HFFc6 (cell line): ENCODE data around the gene SPOCK3. TPM values are rescaled to one million over a fixed set of nuclear protein-coding genes. Genes with fewer than 3 reads are reported as not detected.

Source experiments
- DNase-seq: peaks from one replicate; pipeline ENCODE4 v3.0.0-alpha.2; 2018
- H3K27ac Mint-ChIP-seq: 2 replicates; pipeline ENCODE4 v1.8.0; 2020; ENCODE audit warnings: mild to moderate bottlenecking, mixed read lengths
- H3K27me3 Mint-ChIP-seq: 2 replicates; pipeline ENCODE4 v1.8.0; 2021; ENCODE audit warnings: mild to moderate bottlenecking, moderate library complexity, mixed read lengths; ENCODE audit not compliant: insufficient read depth
- H3K36me3 Mint-ChIP-seq: 2 replicates; pipeline ENCODE4 v1.8.0; 2021; ENCODE audit warnings: low read depth, mixed read lengths
- H3K4me1 Mint-ChIP-seq: 2 replicates; pipeline ENCODE4 v1.8.0; 2020; ENCODE audit warnings: low read depth, mixed read lengths
- H3K4me3 Mint-ChIP-seq: 2 replicates; pipeline ENCODE4 v1.8.0; 2020; ENCODE audit warnings: mild to moderate bottlenecking, moderate library complexity, mixed read lengths
- H3K9me3 Mint-ChIP-seq: 2 replicates; pipeline ENCODE4 v1.8.0; 2020; ENCODE audit warnings: mild to moderate bottlenecking, mixed read lengths
- CTCF ChIP-seq: fragments of 200-600 bp; sonication (generic); IDR thresholded peaks from 2 replicates; pipeline ENCODE4 v1.5.0; 2021; ENCODE audit warnings: antibody characterized with exemption, mild to moderate bottlenecking
- total RNA-seq, 6 experiments: library from RNA; stranded (reverse); fragmentation: NEBNext Ultra II Directional; extraction: Animal tissue kit (Norgen Biotek cat#: 25700); gene quantifications; 2 replicates in 1 of 6; 3 replicates in 5 of 6; pipeline ENCODE4 v1.2.3, GENCODE V29; 2021

The SPOCK3 gene
- total RNA-seq, 6 experiments from 2014 or later, result not detected

GRCh38 chr4:166827629-166828028 lies 406.7 kb downstream of the SPOCK3 start:
- no peak for TF ChIP-seq CTCF
- Mint-ChIP-seq H3K27me3 (no peaks in the 10 kb centered on the region), H3K9me3 (peaks cover 43% of the 10 kb centered on the region), H3K27ac (no peak overlapping the region), H3K36me3 (no peaks in the 10 kb centered on the region), H3K4me3 (no peak overlapping the region), H3K4me1 (no peaks in the 10 kb centered on the region)
- DNase-seq, result no peak

DNA sequence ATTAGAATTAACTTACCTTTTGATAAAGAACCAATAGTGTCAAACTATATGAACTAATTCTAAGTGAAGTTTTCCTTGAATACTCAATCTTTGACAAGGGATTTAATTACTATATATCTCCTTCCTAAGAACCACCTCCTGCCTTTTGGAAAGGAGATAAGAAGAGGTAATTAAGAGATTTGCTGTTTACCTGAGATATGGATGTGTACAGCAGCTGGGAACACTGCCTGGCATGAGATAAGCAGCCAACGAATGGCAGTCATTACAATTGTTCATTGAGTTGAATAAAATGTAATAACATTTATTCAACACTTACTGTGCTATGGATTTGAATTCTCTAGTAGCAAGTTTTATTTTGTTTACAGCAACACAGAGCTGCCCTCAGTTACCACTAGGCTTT lies 407.1 kb downstream of the SPOCK3 start:
- Mint-ChIP-seq H3K4me3 (no peak overlapping the region), H3K4me1 (no peaks in the 10 kb centered on the region)
- no peak for DNase-seq

GRCh38 chr4:166823848-166824247 lies 410.4 kb downstream of the SPOCK3 start:
- H3K4me1 Mint-ChIP-seq, result no peaks in the 10 kb centered on the region

More for the DNA sequence above, 407.1 kb downstream of the SPOCK3 start:
- H3K9me3 Mint-ChIP-seq, result peaks cover 43% of the 10 kb centered on the region
- no peak overlapping the region for H3K27ac Mint-ChIP-seq
- no peaks in the 10 kb centered on the region for H3K36me3 Mint-ChIP-seq
- H3K27me3 Mint-ChIP-seq, result no peaks in the 10 kb centered on the region
- no peak for TF ChIP-seq CTCF

GRCh38 chr4:166823126-166823525 lies 411.2 kb downstream of the SPOCK3 start:
- Mint-ChIP-seq H3K36me3 (no peaks in the 10 kb centered on the region), H3K9me3 (peaks cover 40% of the 10 kb centered on the region), H3K27ac (no peak overlapping the region), H3K4me1 (no peaks in the 10 kb centered on the region), H3K27me3 (no peaks in the 10 kb centered on the region), H3K4me3 (no peak overlapping the region)
- no peak for TF ChIP-seq CTCF
- DNase-seq, result no peak

More at GRCh38 chr4:166823848-166824247, 410.4 kb downstream of the SPOCK3 start:
- H3K36me3 Mint-ChIP-seq, result no peaks in the 10 kb centered on the region
- H3K27ac Mint-ChIP-seq, result no peak overlapping the region
- H3K9me3 Mint-ChIP-seq, result peaks cover 36% of the 10 kb centered on the region
- no peaks in the 10 kb centered on the region for H3K27me3 Mint-ChIP-seq
- DNase-seq, result no peak
- no peak for TF ChIP-seq CTCF
- no peak overlapping the region for H3K4me3 Mint-ChIP-seq

GRCh38 chr4:166822386-166822785 lies 411.9 kb downstream of the SPOCK3 start:
- peaks cover 43% of the 10 kb centered on the region for H3K9me3 Mint-ChIP-seq
- H3K4me3 Mint-ChIP-seq, result no peak overlapping the region
- H3K27ac Mint-ChIP-seq, result no peak overlapping the region
- H3K4me1 Mint-ChIP-seq, result no peaks in the 10 kb centered on the region
- no peak for TF ChIP-seq CTCF
- H3K27me3 Mint-ChIP-seq, result no peaks in the 10 kb centered on the region
- no peak for DNase-seq
- H3K36me3 Mint-ChIP-seq, result no peaks in the 10 kb centered on the region

DNA sequence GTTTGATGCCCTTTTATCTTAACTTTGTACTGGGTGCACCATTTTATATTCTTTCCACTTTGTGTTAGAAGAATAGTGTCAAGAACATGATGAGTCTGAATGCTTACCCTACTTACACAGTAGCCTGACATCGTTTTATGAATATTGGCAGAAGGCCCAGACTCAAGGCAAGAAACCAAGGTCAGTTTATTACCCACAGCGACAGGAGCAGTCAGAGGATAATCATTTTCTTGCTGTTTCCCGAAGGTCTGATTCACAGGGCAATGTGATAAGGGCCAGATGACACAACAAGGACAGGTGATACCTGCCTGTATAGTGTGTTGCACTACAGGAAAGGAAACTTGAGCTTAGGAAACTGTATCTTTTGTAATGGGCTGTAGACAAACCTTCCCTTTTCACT lies 417.4 kb downstream of the SPOCK3 start:
- DNase-seq, result no peak
- Mint-ChIP-seq H3K27me3 (no peaks in the 10 kb centered on the region), H3K4me3 (no peak overlapping the region), H3K9me3 (peaks cover 16% of the 10 kb centered on the region), H3K36me3 (no peaks in the 10 kb centered on the region), H3K4me1 (no peaks in the 10 kb centered on the region), H3K27ac (no peak overlapping the region)
- no peak for TF ChIP-seq CTCF
